HepG2 (cell line): ENCODE data around the gene ALDOA. TPM values are rescaled to one million over a fixed set of nuclear protein-coding genes. Genes with fewer than 3 reads are reported as not detected.

Experiments
- BORCS8-MEF2B ChIP-seq: sonication (generic); formaldehyde crosslinking; IDR thresholded peaks from 2 replicates; pipeline ENCODE4 v1.8.0; 2022; ENCODE audit warnings: mild to moderate bottlenecking, missing genetic modification reagents
- CBX5 ChIP-seq: sonication (generic); formaldehyde crosslinking; IDR thresholded peaks from 2 replicates; pipeline ENCODE4 v1.4.0; 2020; ENCODE audit warnings: missing genetic modification reagents, borderline replicate concordance
- DNMT1 ChIP-seq: sonication (generic); formaldehyde crosslinking; IDR thresholded peaks from 2 replicates; pipeline ENCODE4 v1.5.1; 2020; ENCODE audit warnings: mild to moderate bottlenecking, missing genetic modification reagents
- FOXC1 ChIP-seq: sonication (generic); formaldehyde crosslinking; IDR thresholded peaks from 2 replicates; pipeline ENCODE4 v1.8.0; 2022; ENCODE audit warnings: mild to moderate bottlenecking, missing genetic modification reagents, borderline replicate concordance
- KAT8 ChIP-seq: IDR thresholded peaks from 2 replicates; pipeline ENCODE4 v1.6.1; 2016; ENCODE audit warnings: missing genetic modification reagents, missing compliant biosample characterization
- RARA ChIP-seq: IDR thresholded peaks from 2 replicates; pipeline ENCODE4 v1.6.1; 2016; ENCODE audit warnings: missing genetic modification reagents, missing compliant biosample characterization
- ZFP36L2 ChIP-seq: sonication (generic); formaldehyde crosslinking; IDR thresholded peaks from 2 replicates; pipeline ENCODE4 v1.4.0; 2020; ENCODE audit warnings: missing genetic modification reagents
- ZNF17 ChIP-seq: sonication (generic); formaldehyde crosslinking; IDR thresholded peaks from 2 replicates; pipeline ENCODE4 v1.5.0; 2020; ENCODE audit warnings: mild to moderate bottlenecking, missing genetic modification reagents
- ZNF253 ChIP-seq: sonication (generic); formaldehyde crosslinking; IDR thresholded peaks from 2 replicates; pipeline ENCODE4 v1.8.0; 2022; ENCODE audit warnings: mild to moderate bottlenecking, missing genetic modification reagents, borderline replicate concordance
- ZNF749 ChIP-seq: sonication (generic); formaldehyde crosslinking; IDR thresholded peaks from 2 replicates; pipeline ENCODE4 v1.8.0; 2022; ENCODE audit warnings: mild to moderate bottlenecking, missing genetic modification reagents, moderate library complexity, borderline replicate concordance
- ZNF879 ChIP-seq: sonication (generic); formaldehyde crosslinking; IDR thresholded peaks from 2 replicates; pipeline ENCODE4 v1.8.1; 2023; ENCODE audit warnings: missing genetic modification reagents
- ZZZ3 ChIP-seq: sonication (generic); formaldehyde crosslinking; IDR thresholded peaks from 2 replicates; pipeline ENCODE4 v1.4.0; 2020; ENCODE audit warnings: missing genetic modification reagents, mild to moderate bottlenecking, borderline replicate concordance
- polyA plus RNA-seq, 8 experiments: library from polyadenylated mRNA; depleted of rRNA in 3 of 8; stranded (reverse) in 7 of 8; unstranded in 1 of 8; fragments of >200 nt; fragmentation: Illumina TruSeq in 4 of 8; extraction: Trizol in 4 of 8; gene quantifications; 2 replicates each; pipeline versions ENCODE4 v1.2.1 to v1.2.3, GENCODE V29; 2011 to 2016; ENCODE audit warnings: low read depth in 4 of 8, missing spikeins in 1 of 8, mixed read lengths in 1 of 8; ENCODE audit not compliant: insufficient read depth in 1 of 8
- total RNA-seq, 5 experiments: library from RNA; depleted of rRNA; stranded (reverse); fragments of >200 nt; fragmentation: Illumina TruSeq; extraction: Trizol; gene quantifications; 2 replicates each; pipeline ENCODE4 v1.2.3, GENCODE V29; 2016; ENCODE audit warnings: low read depth in 1 of 5
- TF ChIP-seq, protein P1 (sequence below): sonication (generic); formaldehyde crosslinking; IDR thresholded peaks from 2 replicates; pipeline ENCODE4 v1.4.0; 2020; ENCODE audit warnings: low read depth, mild to moderate bottlenecking, missing genetic modification reagents
- TF ChIP-seq, protein P2 (sequence below): sonication (generic); formaldehyde crosslinking; IDR thresholded peaks from 2 replicates; pipeline ENCODE4 v1.8.0; 2022; ENCODE audit warnings: mild to moderate bottlenecking, missing genetic modification reagents, moderate library complexity
- TF ChIP-seq, protein P3 (sequence below), 2 experiments: sonication (generic) in 1 of 2; formaldehyde crosslinking in 1 of 2; IDR thresholded peaks; 2 replicates each; pipeline versions ENCODE4 v1.4.0 to v1.6.1; 2018 to 2020; ENCODE audit warnings: missing genetic modification reagents in 2 of 2, borderline replicate concordance in 1 of 2, low read depth in 1 of 2, mild to moderate bottlenecking in 1 of 2, missing biosample characterization in 1 of 2
- TF ChIP-seq, protein P4 (sequence below): sonication (generic); formaldehyde crosslinking; conservative IDR thresholded peaks from 2 replicates; pipeline ENCODE4 v1.4.0; 2020; ENCODE audit warnings: missing genetic modification reagents
- TF ChIP-seq, protein P5 (sequence below): sonication (generic); formaldehyde crosslinking; IDR thresholded peaks from 2 replicates; pipeline ENCODE4 v1.5.1; 2020; ENCODE audit warnings: missing genetic modification reagents, mild to moderate bottlenecking, borderline replicate concordance
- TF ChIP-seq, protein P6 (sequence below): sonication (generic); formaldehyde crosslinking; conservative IDR thresholded peaks from 2 replicates; pipeline ENCODE4 v1.4.0; 2020; ENCODE audit warnings: missing genetic modification reagents
- TF ChIP-seq, protein P7 (sequence below): IDR thresholded peaks from 2 replicates; pipeline ENCODE4 v1.6.1; 2016; ENCODE audit warnings: missing biosample characterization, missing genetic modification reagents, low read depth

The ALDOA gene
- total and polyA plus RNA-seq, 2 of the 13 experiments (the other 11 are each of a cell fraction or from before 2014, with no cell fraction given), result 925 to 1,884 TPM

DNA sequence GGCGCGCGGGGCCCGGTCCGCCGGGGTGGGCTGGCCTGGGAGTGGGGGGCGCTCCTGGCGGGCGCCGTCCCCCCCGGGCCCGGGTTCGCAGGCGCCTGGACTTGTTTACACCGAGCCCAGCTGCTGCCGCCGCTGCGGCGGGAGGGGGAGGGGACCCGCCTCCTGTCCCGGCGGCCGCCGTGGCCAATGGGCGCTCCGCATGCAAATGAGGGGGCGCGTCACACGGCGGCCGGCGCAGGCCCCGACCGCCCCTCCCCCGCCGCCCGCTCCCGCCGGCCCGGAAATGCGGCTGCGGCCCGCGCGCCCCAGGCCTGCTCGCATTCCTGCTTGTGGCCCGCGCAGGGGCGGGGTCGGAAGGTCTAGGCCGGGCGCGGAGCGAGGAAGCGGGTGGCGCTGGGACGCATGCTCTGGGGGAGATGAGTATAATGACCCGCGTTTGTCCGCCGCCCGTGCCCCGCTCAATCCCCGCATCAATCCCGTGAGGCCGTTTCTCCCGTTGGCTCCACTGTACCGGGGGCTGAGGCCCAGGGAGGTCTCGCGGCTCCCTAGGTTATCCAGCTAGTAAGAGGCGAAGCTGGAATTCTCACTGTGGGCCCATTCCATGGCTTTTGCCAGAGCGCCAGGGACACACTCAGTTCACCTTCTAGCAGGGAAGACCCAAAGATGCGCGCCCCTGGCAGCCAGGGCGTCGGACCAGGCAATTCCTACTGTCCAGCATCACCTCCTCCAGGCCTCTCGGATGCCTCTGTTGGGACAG lies 30.7 kb downstream of the ALDOA start, which contains the start of gene YPEL3 (continued):
- TF ChIP-seq, protein P1, sequence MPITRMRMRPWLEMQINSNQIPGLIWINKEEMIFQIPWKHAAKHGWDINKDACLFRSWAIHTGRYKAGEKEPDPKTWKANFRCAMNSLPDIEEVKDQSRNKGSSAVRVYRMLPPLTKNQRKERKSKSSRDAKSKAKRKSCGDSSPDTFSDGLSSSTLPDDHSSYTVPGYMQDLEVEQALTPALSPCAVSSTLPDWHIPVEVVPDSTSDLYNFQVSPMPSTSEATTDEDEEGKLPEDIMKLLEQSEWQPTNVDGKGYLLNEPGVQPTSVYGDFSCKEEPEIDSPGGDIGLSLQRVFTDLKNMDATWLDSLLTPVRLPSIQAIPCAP (CRISPR knock-in tag), result no peak
- TF ChIP-seq, protein P2, sequence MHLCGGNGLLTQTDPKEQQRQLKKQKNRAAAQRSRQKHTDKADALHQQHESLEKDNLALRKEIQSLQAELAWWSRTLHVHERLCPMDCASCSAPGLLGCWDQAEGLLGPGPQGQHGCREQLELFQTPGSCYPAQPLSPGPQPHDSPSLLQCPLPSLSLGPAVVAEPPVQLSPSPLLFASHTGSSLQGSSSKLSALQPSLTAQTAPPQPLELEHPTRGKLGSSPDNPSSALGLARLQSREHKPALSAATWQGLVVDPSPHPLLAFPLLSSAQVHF (CRISPR knock-in tag), result no peak
- TF ChIP-seq, protein P3, sequence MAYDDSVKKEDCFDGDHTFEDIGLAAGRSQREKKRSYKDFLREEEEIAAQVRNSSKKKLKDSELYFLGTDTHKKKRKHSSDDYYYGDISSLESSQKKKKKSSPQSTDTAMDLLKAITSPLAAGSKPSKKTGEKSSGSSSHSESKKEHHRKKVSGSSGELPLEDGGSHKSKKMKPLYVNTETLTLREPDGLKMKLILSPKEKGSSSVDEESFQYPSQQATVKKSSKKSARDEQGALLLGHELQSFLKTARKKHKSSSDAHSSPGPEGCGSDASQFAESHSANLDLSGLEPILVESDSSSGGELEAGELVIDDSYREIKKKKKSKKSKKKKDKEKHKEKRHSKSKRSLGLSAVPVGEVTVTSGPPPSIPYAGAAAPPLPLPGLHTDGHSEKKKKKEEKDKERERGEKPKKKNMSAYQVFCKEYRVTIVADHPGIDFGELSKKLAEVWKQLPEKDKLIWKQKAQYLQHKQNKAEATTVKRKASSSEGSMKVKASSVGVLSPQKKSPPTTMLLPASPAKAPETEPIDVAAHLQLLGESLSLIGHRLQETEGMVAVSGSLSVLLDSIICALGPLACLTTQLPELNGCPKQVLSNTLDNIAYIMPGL (CRISPR knock-in tag; IDR thresholded peaks at IDR 0.05; ENCODE audit: borderline replicate concordance in 1 of 2, low read depth in 1 of 2), result peak; percentile 51 to 72; a peak in 3 of 4 replicates
- peak; percentile 43; the same call in 1 of the 2 replicates for TF ChIP-seq FOXC1 (CRISPR knock-in tag)
- TF ChIP-seq, protein P4, sequence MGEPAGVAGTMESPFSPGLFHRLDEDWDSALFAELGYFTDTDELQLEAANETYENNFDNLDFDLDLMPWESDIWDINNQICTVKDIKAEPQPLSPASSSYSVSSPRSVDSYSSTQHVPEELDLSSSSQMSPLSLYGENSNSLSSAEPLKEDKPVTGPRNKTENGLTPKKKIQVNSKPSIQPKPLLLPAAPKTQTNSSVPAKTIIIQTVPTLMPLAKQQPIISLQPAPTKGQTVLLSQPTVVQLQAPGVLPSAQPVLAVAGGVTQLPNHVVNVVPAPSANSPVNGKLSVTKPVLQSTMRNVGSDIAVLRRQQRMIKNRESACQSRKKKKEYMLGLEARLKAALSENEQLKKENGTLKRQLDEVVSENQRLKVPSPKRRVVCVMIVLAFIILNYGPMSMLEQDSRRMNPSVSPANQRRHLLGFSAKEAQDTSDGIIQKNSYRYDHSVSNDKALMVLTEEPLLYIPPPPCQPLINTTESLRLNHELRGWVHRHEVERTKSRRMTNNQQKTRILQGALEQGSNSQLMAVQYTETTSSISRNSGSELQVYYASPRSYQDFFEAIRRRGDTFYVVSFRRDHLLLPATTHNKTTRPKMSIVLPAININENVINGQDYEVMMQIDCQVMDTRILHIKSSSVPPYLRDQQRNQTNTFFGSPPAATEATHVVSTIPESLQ (CRISPR knock-in tag), result no peak
- TF ChIP-seq ZNF17, result no peak
- no peak for TF ChIP-seq ZNF749 (CRISPR knock-in tag)
- TF ChIP-seq KAT8 (CRISPR knock-in tag), result peak; percentile 68; the same call in 1 of the 2 replicates
- TF ChIP-seq, protein P5, sequence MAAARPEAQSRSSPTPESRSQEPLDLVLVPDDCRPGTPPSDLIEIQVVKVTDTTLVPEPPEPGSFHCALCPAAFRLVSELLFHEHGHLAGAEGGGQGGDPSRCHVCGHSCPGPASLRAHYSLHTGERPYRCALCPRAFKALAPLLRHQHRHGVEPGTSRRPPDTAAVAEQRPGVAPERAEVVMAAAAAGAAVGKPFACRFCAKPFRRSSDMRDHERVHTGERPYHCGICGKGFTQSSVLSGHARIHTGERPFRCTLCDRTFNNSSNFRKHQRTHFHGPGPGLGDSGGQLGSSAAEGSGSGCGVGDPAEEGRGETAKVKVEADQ (CRISPR knock-in tag), result no peak
- TF ChIP-seq ZFP36L2, result 0 out of 2 replicates have a peak, but pooled peaks have one; percentile 46
- peak; percentile 89 for TF ChIP-seq DNMT1 (CRISPR knock-in tag)
- TF ChIP-seq, protein P6, sequence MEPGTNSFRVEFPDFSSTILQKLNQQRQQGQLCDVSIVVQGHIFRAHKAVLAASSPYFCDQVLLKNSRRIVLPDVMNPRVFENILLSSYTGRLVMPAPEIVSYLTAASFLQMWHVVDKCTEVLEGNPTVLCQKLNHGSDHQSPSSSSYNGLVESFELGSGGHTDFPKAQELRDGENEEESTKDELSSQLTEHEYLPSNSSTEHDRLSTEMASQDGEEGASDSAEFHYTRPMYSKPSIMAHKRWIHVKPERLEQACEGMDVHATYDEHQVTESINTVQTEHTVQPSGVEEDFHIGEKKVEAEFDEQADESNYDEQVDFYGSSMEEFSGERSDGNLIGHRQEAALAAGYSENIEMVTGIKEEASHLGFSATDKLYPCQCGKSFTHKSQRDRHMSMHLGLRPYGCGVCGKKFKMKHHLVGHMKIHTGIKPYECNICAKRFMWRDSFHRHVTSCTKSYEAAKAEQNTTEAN (CRISPR knock-in tag), result peak; percentile 28
- TF ChIP-seq, protein P7, sequence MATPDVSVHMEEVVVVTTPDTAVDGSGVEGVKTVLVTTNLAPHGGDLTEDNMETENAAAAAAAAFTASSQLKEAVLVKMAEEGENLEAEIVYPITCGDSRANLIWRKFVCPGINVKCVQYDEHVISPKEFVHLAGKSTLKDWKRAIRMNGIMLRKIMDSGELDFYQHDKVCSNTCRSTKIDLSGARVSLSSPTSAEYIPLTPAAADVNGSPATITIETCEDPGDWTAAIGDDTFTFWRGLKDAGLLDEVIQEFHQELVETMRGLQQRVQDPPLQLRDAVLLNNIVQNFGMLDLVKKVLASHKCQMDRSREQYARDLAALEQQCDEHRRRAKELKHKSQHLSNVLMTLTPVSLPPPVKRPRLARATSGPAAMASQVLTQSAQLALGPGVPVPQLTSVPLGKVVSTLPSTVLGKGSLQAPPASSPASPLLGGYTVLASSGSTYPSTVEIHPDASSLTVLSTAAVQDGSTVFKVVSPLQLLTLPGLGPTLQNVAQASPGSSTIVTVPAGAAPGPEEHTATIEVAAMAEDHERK, result no peak
- TF ChIP-seq ZNF253 (CRISPR knock-in tag), result no peak
- TF ChIP-seq ZZZ3, result peak; percentile 60; the same call in 1 of the 2 replicates
- peak; percentile 69; the same call in 1 of the 2 replicates for TF ChIP-seq CBX5 (CRISPR knock-in tag)
- TF ChIP-seq RARA, result peak; percentile 48
- TF ChIP-seq BORCS8-MEF2B (CRISPR knock-in tag), result peak; percentile 86
- no peak for TF ChIP-seq ZNF879
